HG03432 (cell line): ENCODE data around the gene WDR88.

Experiments
- ATAC-seq: cut with Tn5 transposase; IDR thresholded peaks from one replicate; pipeline ENCODE4 v1.9.1; 2021; ENCODE audit warnings: mild to moderate bottlenecking, moderate library complexity; ENCODE audit not compliant: unreplicated experiment

The WDR88 gene, protein sequence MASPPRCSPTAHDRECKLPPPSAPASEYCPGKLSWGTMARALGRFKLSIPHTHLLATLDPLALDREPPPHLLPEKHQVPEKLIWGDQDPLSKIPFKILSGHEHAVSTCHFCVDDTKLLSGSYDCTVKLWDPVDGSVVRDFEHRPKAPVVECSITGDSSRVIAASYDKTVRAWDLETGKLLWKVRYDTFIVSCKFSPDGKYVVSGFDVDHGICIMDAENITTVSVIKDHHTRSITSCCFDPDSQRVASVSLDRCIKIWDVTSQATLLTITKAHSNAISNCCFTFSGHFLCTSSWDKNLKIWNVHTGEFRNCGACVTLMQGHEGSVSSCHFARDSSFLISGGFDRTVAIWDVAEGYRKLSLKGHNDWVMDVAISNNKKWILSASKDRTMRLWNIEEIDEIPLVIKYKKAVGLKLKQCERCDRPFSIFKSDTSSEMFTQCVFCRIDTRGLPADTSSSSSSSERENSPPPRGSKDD

DNA sequence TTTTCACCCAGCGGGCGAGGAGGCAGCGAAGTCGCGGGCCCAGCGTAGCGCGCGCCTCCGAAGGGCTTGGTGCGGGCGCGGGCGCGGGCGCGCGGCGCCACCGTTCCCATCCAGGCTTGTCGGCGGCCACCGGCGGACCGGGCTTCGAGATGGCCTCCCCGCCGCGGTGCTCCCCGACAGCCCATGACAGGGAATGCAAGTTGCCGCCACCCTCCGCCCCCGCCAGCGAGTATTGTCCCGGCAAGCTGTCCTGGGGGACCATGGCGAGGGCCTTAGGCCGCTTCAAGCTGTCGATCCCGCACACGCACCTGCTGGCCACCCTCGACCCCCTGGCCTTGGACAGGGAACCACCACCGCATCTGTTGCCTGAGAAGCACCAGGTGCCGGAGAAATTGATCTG, at the start of gene WDR88:
WDR88 (plus strand) TSS at position 94 of the 400 bp plus-strand sequence; CDS start at position 150, 56 bp downstream.
- no peak for ATAC-seq

DNA sequence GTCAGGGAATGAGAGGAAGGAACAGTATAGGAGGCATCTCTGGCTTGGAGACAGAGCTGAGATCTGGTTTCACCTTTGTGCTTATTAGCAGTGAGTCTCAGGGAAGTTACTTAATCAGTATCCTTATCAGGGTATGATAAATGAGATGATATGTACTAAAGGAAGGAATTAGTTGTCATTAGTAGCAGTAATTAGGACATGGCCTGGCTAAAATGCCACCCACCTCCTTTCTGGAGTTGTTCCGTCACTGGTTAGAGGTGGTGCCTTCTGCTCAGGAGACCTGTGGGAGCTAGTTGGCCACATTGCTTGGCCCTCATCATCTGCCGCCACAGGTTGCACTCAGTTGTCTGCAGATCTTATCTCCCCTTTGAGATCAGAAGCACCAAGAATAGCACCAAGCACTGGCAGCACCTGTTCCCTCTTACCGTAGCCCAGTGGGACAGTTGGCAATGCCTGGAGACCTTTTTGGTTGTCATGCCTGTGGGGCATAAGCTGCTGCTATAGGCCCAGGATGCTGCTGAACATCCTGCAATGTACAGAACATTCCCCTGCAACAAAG, 46.3 kb upstream of the WDR88 start:
- no peak for ATAC-seq

DNA sequence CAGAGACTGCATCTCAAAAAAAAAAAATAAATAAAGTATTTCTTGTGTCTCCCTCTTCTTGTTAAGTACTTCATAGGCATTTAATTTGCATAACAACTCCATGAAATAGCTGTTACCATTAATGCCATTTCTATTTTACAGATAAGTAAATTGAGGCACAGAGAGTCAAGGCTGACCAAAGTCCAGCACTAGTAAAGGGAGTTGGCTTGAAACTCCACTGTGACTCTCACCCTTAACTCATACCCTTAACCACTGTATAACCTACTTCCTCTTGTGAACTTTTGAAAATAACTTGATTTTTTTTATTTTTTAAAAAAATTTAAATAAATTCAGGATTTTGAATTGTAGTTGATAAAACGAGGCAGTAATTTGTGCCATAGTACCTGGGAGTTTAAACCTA, 45.0 kb upstream of the WDR88 start:
- ATAC-seq: no peak

DNA sequence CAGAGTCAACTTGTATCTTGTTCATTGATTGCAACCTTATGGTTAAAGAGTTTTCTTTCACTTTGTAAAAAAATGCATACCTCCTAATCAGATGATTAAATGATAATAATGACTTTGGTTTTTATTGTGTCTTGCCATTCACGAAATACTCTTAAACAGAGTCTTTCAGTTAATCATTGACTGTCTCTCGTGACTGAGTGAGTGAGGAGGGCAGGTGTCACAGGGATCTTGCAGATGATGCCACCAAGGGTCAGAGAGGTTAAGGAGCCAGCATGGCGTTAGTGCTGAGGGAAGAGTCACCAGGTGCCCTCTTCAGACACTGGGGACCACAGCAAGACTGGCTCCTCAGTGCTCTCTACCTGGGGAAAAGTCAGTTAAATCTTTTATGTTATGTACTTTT, 42.9 kb upstream of the WDR88 start:
- ATAC-seq: no peak

DNA sequence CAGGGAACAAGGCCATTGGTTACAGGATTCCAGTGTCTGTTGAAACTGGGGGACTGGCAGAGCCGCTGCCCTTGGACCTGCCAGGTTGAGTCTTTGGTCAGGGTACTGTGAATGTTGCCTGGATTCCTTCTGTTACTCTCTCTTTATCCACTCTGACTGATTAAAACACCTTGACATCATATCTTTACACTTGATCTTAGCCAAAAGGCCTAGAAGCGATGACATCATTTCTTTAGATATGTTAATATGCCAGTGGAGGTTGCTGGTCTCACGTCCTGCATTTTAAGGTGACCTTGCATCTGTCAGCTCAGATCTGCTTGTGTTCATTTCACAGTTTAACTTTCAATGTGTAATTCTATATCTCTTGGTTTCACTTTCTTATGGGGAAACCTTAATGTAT, 41.7 kb upstream of the WDR88 start:
- no peak for ATAC-seq

DNA sequence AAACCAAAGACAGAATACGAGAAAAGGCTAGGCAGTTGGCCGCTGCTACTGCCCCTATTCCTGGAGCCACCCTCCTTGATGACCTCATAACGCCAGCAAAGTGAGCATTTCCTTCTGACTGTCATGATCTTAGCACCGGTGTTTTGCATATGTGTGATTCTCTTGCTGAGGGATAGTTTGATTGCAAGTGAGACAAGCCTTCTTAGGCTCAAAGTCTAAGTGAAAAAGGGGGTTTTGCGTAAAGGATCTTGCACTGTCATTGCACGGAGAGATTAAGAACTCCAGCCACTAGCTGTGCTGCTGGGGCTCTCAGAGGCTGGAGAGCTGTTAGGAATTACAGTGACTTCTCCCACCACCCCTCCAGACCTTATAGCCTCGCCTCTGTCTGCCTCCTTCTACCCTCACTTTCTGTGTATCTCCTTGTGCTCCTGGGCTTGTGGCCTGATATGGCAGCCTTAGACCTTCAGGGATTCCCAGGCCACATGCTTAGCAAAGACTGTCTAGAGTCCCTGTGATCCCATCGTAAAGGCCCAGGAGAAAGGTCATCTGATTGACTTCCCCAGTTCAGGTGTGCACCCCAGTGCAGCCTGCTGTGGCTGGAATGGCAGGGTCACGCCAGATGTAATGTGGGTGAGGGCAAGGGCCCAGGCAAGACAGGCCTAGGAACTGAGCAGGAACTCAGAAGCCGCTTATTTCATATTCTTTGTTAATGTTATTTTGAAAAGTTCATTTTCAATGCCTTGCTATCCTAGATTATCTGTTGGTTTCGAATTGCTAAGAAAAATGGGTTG, 38.3 kb upstream of the WDR88 start:
- ATAC-seq: no peak

DNA sequence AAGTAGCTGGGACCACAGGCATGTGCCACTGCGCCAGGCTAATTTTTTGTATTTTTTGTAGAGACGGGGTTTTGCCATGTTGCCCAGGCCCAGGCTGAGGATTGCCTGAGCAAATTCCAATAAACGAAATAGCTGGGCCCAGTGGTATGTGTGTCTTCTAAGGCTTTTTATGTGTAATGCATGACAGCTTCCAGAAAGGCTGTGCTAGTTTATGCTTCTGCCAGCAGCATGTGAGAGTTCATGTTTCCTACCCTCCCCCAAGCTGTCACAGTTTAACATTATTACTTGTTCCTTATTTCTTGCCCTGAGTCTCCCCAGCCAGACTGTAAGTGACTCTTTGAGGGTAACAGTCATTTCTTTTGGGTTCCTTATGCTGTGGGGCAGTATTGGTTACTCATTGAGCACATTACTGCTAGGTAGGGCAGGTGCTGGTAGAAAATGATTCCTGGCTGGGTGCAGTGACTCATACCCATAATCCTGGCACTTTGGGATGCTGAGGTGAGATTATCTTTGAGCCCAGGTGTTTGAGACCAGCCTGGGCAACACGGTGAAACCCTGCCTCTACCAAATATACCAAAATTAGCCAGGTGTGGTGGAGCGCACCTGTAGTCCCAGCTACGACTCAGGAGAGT, 37.4 kb upstream of the WDR88 start:
- no peak for ATAC-seq

DNA sequence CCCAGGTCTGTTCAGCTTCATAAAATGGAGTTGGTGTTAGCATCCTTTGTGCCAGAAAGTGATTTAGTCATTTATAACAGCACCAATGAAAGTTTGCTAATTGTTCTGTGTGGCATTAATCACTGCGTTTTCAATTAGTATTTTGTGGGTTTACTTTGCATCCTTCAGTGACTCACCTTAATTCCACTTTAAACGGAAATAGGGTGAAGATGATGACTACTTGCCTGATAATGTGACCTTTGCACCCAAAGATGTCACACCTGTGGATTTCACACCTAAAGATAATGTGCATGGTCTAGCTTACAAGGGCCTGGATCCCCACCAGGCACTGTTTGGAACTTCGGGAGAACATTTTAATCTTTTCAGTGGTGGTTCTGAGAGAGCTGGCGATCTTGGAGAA, 35.9 kb upstream of the WDR88 start:
- ATAC-seq: no peak

DNA sequence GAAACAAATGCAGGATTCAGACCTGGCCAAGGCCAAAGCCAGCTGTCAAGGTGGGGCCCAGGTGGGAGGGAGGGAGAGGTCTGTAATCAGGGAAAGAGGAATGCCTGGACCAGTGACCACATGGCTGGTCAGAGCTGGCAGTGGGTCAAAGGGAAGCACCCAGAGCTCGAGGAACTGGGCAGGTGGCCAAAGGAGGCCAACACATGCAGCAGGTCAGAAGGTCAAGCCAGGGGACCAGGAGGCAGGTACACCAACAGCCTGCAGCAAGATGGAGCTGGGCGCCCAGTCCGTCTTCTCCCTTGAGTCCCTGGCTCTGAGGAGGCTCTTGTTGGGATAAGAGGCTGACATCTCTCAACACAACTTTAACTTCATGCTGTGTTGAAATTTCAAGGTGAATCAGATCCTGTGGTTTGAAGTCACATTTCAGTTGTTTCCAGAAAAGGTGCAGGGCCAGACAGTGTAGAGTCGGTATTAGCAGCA, 33.8 kb upstream of the WDR88 start:
- ATAC-seq: no peak

DNA sequence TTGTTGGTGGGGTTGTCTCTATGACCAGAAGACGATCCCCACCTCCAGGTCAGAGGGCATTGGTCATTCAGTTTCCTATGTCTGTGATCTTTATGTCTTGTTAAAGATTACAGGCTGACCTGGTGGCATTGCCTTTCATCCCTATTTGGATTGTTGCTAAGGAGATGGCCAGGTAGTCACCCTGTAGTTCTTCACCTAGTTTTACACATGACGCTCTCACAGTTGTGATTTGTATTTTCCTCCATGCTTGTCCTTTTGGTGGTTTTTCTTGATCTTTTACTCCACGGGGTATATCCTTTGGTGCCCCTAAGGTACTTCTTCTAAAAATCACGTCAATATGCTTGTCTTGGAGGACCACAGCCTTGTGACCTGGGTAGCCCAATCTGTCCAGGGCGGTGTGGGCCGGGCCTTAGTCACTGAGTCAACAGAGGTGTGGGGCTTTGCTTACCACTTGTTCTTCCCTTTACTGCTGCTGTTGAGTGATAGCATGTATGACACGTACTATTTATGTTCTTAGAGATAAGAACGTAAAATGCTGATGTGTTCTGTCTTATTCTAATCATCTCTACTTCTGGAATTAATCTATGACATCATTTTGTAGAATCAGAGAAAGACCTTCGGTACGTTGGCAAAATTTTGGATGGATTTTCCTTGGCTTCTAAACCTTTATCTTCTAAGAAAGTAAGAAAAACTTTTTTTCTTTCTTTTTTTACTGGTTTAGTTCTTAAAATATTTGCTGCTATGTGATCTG, 30.8 kb upstream of the WDR88 start:
- ATAC-seq: no peak

DNA sequence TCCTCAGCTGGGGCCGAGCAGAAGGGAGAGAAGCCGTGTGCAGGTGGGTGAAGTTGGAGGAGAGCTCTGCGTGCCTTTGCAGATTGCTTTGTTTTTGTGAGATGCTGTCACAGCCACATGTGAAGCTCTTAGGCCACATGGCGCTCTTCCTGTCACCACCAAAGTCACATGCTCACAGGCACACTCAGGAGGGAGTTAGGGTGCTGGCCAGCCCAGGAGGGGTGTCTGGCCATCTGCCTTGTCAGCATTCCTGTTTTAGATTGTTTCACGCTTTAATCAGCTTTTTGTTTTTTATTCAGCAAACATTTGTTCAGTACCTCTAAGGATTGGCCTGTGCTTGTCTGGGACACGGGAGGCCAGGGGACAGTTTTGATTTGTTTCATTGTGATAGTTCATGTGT, 29.0 kb upstream of the WDR88 start:
- ATAC-seq: no peak

DNA sequence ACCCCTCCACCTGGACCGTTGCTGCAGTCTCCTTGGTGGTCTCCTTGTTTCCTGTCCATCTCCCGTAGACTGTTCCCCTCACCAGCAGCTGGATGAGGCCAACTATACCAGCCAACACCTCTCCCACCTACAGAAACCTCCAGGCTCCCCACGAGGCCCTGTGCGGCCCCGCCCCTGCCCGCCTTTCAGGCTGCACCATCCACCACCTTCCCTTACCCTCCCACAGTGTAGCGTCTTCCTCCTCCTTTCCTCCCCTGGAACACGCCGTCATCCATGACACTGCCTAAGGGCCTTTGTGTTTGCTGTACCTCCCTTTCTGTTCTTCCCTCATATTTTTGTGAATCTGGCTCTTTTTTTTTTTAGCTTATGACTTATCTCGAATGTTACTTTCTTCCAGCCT, 23.8 kb upstream of the WDR88 start:
- no peak for ATAC-seq

DNA sequence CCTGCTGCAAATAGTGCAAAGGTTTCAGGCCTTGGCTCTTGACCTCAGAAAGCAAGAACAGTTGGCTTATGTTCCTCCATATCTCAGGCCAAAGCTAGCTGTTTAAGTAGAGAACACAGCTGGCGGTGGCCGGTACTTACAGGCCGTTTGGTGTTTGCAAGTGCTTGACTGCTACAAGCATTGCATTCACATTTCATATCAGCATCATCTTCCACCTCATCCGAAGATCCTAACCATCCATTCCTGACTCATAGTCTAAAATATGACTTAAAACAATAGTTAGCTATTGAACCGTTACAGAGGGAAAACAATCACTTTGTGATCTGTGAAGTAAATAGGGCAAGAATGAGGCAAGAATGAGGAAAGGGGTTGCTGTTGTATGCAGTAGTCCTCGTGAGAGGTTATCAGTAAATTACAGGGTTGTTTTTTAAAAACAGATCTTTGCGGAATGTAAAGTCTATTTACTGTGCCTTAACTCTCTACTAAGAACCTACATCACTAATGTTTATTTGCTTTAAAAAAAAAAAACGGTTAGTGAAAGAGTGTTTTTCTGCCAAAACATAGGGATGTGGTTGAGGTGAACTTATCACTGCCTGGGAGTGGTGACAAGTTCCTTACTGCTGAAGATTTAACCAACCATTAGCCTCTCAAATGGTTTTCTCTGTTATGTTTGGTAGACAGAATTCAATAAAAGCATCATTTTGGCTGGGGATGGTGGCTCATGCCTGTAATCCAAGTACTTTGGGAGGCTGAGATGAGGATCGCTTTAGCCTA, 21.6 kb upstream of the WDR88 start:
- no peak for ATAC-seq

DNA sequence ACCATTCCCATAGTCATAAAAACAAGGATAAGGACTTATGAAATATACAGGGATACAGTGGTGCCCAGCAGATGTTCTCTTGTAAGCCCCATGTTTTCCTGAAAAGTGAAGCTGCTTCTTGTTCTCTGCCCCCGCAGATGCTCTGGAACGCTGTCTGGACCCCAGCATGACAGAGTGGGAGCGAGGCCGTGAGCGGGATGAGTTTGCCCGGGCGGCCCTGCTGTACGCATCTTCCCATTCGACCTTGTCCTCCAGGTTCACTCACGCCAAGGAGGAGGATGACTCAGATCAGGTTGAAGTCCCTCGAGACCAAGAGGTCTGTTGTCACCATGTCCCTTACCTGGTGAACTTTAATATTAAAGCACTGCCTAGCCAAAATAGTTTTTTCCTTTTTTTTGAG, 20.3 kb upstream of the WDR88 start:
- no peak for ATAC-seq

DNA sequence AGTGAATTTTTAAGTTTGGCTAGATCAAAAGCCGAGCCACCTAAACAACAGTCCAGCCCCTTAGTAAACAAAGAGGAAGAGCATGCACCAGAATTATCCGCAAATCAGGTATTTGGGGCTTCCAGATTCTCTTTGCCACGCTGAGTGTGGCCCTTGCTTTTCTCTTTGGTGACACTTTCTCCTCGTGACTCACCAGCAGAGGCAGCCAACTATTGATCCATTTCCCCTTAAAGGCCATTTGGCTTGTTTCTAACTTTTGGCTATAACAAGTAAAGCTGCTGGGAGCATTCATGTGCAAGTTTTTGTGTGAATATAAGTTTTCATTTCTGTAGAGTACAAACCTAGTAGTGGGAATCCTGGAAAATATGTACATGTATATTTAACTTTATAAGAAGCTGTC, 17.6 kb upstream of the WDR88 start:
- no peak for ATAC-seq

DNA sequence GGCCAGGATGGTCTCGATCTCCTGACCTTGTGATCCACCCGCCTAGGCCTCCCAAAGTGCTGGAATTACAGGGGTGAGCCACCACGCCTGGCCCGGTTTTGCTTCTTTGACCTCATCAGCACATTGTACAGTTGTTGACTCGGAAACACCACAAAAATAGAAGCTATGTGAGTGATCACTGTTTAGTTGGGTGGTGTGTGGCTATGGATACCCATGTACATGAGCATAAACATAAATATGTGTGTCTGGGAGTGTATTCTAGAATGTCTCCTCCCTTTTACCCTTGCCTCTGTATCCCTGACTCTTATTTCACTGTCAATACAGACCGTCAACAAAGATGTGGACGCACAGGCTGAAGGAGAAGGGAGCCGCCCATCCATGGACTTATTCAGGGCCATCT, 14.4 kb upstream of the WDR88 start:
- no peak for ATAC-seq

DNA sequence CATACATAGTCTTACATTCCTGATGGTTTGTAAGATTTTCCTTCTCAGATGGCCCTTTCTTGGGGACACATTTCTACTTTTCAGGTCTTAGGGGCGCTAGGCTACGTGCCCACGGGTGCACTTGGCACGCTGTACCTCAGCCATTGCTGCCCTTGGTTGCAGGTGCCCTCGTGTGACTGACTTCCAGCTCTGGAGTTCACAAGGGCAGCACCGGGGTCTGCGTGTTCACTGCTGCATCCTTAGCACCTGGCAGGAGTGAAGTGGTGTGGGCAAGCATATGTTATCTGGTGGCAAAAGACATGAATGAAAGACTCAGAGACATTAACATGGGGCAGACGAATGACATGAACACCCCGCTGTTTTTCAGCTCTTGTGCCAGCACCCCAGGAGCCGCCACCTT, 13.3 kb upstream of the WDR88 start:
- ATAC-seq: no peak

DNA sequence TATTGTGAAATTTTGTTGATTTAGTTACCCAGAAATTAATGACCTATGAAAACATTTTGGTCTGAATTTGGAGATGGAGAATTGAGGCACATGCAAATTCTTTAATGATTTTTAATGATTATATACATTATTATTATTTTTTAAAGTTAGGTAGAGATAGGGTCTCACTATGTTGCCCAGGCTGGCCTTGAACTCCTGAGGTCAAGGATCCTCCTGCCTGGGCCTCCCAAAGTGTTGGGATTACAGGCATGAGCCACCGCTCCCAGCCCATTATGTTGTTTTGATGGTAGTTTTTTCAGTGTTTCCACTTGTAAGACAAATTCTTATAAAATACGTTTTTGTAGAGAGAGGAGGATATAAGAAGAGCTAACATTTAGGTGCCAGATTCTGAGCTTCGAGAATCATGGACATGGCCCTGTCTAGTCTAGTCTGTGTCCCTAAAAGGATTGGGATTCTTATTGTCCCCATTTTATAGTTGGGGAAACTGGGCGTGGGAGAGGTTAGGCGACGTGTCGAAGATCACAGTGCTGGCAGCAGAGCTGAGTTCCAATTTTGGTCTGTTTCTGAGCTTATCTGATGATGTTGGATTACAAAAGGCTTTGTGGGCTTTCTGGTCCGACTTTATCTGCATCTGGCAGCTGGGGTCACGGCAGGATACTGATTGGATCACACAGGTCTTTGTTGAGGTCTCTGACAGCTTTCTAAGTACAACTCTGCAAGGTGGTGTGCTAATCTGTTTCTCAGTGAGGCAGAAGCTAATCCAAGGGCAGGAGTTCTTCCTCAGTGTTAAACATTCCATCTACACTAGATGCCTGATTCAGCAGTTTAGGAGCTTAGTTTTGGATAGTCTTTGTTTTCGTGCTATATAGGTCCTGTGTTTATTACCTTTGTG, 7.5 kb upstream of the WDR88 start:
- ATAC-seq: no peak

DNA sequence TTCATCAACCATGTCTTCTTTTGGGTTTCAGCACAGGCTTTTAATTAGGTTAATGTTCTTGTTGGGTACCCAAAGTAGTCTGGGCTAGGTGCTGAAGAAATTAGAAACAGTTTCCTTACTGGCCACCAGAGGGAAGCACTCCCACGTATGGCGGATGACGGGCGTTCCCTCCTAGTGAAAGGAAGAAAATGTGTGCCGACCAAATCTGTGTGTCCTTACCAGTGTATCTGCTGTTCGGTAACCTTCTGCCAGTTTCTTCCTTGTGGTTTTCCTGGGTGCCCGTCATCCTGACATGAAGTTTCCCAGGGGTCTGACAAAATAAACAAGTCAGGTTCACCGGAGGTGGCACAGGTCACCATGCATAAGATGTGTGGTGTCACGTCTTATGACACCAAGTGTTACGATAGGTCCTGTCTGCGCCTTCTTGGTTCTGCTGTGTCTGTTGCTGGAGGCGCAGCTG, 6.0 kb upstream of the WDR88 start:
- ATAC-seq: no peak
